COR-L47 (cell line): ENCODE results near the gene SLCO3A1.

Experiments
- DNase-seq: peaks from one replicate; lab custom pipeline; 2025; lab: John Stamatoyannopoulos, UW

Gene SLCO3A1

DNA sequence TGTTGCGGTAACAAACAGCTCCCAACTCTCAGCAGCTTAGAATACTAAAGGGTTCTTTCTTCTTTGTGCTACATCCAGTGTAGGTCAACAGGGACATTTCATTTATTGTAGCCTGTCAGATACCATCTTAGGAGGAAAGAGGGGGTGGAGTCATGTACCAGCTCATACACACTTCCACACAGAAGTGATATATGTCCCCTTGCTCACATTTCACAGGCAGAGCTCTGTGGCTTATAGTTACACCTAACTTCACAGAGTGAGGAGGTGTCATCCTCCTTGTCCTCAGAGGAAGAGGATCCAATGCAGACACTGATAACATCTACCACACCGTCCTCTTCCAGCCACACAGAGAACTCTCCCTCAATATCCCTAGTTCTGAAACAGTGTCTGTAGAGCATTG, 247.2 kb downstream of the SLCO3A1 start:
- DNase-seq, result no peak

DNA sequence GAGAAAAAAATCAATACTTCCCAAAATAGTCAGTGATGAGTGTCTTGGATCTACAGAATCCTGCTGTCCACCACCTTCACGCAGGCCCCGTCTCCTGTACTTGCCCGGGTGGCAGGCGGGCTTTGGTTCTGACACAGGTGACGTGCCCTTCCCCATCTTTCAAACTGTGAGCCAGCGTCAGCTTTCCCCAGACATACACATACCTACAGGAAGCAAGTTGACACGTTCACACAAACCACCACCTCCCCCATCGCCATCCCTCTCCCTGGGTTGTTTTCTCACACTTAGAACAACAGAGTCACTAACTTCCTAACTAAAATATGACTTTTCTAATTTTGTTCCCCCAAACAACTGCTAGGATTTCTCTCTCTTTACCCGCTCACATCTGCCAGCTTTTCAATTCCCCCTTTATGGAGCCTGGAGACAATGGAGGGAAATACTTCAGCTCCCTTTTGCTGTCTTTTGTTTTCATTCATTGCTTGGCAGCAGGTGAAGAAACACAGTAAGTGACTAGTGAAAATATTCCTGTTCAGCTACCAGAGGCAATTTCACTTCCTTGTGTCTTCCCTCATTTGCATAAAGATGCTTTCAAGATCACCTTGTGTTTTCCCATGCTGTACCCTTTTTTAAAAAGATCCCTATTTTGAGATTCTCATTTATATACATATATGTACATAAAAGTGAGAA, 248.3 kb downstream of the SLCO3A1 start:
- DNase-seq, result no peak

DNA sequence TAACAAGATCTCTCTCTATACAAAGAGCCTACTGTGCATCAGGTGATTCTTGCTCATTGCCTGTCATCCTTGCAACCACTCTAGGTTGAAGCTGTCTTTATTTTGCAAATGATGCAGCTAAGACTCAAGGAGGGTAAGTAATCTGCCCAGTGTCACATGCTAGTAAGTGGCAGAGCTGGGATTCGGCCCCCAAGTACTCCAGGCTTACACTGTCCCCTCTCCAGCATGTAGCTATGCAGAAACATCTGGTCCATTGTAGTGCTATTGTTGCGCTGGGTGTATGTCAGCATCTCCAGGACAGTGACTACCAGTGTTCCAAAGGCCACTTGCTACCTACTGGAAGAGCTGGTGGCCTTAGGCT, 248.9 kb downstream of the SLCO3A1 start:
- DNase-seq, result no peak

DNA sequence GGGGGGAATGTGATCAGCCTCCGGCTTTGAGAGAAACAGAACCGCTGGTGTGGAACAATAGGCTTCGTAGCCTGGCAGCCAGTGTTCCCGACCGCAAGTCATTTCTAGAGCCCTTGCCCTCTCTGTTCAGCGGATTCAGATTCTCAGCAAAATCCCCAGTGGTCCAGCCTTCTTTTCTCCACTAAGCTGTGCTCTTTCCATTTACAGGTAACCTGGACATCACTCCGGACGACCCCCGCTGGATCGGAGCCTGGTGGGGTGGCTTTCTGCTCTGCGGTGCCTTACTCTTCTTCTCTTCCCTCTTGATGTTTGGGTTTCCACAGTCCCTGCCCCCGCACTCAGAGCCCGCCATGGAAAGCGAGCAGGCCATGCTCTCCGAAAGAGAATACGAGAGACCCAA, 250.6 kb downstream of the SLCO3A1 start:
- no peak for DNase-seq

DNA sequence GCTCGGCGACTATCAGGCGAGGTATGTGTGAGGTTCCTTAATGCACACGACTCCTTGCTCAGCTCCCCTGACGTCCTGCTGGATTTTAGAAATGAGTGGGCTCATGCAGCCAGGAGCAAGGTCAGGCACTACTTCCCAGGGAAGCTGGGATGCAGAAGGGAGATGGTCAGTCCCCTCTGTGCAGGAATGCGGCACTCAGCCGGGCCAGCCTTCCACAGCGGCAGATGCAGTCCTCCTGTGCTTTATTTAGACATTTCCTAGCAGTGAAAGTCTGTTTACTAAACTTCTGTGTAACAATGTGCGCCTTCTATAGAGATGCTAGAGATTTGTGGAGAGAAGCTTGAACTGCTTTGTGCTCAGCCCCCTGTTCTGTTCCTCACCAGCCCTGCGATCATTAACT, 252.1 kb downstream of the SLCO3A1 start:
- DNase-seq, result no peak

DNA sequence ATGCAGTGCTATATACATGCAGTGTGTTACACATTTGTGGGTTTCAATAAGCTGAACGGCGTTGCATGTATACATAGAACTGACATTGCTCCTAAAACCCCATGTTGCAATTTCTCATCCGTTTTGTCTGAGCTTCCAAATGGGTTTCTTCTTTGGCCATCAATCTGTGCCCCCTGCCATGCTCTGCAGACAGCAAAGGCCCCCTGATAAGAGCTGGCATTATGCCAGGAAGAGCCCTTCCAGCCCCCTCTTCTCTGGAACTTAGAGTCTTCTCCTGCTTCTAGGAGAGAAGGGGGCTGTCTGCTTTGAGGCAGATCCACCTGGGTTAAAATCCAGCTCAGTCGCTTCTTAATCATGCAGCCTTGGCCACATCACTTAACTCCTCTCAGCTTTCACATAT, 254.0 kb downstream of the SLCO3A1 start:
- DNase-seq, result no peak

DNA sequence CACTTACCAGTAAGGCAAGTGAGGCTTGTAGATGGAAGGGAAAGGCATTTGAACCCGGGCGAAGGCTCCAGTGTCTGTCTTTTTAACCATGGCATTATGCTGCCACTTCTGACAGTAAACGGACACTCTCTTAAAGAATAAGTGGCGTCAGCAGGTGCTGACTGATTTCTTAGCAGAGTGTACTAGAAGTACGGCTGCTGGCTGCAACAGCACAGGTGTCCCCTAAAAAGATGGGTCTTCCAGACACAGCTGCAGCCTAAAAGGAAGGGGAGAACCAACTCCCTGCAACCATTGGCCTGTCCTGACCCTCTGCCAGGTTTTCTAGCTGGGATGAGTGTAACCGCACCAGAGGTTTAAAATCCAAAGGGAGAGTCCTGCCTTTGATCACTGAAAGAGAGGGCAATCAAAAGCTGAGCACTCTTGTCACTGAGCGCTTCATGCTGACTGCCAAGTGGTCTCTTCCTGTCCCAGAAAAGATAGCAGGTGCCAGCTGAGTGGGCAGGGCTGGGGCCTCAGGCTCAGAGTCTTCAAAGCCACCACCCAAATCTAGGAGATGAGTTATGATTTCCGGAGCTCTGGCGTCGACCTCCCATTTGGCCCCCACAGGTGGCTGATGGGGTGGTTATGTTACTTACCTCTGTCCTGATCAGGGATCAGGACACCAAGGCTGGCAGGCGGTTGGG, 255.8 kb downstream of the SLCO3A1 start:
- no peak for DNase-seq

DNA sequence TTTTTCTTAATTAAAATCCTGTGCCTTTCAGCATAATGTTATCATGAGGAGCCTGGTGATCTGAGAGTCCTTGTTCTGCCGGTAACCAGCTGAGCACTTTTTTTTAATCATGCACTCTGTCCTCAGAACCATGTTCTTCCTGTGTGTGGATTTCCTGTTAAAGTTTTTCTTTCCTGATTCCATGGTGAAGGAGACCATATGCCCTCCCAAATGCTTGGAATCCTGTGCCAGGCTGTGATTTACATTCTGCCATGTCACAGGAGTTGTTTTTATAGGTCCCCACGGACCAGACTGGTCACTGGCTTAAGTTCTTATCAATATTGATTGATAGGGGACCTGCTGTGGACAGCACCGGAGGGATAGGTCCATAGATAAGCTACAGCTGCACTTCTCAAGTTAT, 257.8 kb downstream of the SLCO3A1 start:
- no peak for DNase-seq

DNA sequence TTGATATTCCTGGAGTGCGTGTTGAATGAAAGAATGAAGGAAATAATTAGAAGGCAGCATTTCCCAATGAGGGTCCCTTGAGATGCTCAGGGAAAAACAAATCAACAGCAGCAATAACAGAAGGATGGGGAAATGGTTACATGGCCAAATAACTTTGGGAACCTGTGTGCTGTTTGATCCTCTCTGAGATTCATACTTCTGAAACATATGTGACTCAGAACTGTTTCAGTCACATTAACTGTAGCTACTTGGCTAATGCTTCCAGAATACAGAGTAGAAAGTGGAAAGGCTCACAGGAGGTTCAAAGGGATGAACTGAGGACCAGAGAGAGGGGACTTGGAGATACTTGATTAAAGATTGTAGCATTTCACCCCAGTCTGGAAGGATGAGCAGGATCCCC, 258.2 kb downstream of the SLCO3A1 start:
- DNase-seq, result no peak

DNA sequence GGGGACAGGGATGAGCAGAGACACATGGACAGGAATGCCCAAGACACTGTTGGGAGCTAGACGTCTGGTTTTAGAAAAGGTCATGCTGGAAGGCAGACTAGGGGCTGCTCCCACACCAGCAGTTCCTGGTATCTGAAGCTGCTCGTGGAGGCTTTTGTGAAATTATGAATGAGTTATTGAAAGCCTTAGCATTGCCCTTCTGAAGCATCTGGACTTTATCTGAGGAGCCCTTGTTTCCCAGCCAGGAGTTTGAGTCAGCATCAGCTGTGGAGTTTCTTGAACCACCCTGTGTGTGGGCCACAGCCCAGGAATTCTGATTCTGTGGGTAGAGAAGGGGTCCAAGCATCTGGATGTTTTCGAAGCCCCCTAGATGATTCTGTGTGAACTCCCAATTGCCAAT, 258.7 kb downstream of the SLCO3A1 start:
- no peak for DNase-seq

DNA sequence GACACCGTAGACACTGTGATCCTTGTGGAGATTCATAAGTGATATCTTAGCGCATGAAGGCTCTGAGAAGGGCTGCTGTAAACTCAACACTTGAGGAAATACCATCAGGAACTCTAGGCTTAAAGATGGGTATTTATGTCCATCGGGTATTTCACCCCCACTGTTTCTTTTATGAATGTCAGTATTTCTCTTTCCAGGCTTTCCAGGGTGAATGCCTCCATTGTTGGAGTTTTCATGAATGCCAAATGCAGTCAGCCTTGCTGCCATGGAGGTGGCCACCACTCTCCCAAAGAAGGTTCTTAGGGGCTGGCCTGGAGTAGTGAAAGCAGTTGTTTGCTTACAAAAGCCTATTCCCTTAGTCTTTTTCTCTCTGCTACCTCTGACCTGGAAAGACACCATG, 259.2 kb downstream of the SLCO3A1 start:
- no peak for DNase-seq

DNA sequence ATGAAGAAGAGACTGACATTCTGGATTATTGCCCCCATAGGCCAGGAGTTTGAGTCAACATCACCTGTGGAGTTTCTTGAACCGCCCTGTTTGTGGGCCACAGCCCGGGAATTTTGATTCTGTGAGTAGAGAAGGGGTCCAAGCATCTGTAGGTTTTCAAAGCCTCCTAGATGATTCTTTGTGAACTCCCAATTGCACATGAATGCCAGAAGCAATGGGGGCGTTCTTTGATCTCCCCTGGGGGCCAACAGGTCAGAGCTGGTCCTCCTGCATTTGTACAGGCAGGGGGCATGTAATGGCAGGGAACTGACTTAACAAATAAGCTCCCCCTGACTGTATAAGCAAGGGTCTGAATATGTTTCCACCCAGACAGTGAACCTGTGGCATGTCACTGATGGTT, 260.3 kb downstream of the SLCO3A1 start:
- DNase-seq, result no peak

DNA sequence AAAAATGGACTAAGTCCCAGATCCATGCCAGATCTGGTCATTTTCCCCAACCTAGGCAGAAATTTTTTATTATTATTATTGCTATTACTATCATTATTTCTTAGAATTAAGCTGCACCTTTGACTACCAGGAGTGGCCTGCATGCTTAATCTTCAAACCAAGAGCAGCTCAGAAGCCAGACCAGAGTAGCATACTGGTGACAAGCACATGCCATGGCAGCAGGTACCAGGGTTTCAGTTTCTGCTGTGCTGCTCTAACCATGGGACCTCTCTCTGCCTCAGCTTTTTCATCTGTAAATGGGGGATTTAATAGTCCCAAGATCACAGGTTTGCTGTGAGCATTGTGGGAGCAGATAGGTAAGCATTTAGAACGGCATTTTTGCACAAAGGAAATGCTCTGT, 262.3 kb downstream of the SLCO3A1 start:
- DNase-seq, result no peak

DNA sequence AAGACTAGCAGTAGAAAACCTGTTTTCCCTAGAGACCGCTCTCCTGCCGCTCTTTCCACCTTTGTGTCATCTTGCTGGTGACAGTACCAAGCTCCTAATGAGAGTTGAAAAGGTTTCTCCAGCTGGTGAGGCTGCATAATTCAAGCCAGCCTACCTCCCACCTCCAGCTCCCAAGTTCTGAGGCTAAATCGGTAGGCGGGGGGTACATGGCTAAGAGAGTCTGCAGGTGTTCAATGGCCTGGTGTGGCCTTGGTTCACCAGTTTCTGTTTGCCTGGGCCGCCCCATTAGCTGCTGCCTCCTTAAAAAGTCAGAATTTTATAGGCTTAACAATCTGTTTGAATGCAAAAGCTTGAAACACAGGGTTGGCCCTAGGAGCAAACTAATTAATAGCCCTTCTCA, 262.8 kb downstream of the SLCO3A1 start:
- no peak for DNase-seq

DNA sequence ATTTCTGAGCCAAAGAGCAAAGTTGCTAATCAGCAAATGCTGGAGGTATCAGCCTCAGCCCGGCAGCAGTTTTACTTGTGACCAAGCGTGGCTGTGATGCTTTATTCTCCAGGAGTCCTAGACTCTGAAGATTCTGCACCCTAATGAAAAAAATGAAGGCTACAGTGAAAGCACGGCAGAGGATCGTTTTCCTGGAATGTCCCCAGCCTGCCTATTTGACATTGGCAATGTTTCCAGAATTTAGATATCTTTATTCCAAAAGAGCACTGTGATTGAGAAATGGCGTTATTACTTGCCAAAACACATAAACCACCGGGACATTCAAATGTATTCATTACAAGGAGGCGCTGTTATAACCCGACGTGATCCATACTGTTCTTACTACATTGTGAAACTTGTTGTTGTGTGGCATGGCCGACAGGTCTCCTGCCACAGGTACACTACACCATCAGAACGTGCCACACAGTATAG, 263.8 kb downstream of the SLCO3A1 start:
- DNase-seq, result no peak

DNA sequence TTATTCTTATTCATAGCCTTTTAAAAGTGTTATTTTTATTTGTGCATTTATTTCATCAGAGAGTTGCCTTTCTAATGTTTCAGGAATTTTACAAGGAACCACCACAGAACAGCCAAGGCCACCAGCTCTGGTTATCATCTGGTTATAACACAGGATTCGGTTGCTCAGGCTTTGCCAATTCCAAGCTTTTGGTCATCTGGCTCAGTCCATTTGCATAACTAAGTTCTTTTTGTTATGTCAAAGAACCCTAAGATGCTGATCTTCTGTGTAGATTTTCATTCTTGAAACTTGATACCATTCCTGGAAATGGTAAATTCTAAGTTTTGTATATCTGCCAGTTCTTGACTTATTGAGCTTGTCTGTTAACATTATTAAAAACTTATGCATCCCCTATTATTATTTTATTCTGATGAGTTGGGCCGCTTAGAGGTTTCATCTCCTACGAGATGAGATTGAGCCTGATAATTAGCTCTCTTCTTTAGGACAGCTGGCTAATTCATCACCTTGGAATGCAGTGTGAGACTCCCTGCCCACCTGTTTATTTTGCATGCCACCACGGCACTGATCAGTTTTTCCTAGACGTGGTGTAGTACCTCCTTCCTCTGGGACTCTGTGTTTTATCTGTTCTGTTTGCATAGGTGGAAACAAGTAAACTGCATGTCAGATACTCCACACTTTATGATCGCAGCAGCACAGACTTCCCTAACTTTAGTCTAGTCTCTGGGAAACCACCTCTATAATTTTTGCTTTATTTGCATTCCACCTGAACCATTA, 264.8 kb downstream of the SLCO3A1 start:
- no peak for DNase-seq

DNA sequence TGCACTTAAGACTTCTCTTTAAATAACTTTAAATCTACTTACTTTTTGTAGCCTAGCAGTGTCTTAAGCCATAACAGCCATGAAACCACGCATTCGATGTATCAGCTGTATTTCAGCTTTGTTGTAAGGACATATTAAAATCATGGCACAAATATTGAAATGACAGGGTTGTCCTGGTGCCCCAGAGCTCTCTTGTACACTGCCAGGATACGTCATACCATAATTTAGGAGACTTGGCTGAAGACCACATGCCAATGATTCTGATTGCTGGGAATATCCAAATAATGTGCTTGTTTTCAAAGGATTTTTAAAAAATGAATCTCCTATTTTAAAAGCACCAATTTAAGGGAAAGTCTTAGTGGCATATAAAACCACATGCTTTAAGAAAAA, 265.4 kb downstream of the SLCO3A1 start:
- DNase-seq, result no peak

DNA sequence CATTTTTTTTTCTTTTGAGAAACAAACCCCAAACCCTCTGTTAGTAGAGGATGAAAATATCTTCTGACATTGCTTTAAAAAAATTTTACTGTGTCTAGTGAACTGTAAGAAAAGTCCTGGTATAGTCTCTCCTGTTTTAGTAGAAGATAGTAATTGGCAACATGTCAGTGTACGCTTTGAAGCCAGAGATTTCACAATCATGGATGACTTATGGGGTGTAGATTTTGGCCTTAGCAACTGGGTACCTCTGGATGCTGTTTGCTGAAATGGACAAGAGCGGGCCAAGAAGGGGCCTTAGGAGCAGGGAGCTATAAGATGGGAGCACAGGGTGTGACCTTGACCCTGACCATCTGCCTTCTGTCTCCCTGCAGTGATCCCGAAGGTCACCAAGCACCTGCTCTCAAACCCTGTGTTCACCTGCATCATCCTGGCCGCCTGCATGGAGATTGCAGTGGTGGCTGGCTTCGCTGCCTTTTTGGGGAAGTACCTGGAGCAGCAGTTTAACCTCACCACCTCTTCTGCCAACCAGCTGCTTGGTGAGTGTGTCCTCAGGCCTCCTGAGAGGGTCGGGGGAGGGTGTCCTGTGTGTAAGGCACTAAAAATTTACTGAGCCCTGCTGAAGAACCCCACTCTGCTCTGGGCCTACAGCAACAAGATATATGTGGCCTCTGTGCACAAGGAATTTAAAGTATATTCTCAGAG, 266.7 kb downstream of the SLCO3A1 start:
- no peak for DNase-seq

DNA sequence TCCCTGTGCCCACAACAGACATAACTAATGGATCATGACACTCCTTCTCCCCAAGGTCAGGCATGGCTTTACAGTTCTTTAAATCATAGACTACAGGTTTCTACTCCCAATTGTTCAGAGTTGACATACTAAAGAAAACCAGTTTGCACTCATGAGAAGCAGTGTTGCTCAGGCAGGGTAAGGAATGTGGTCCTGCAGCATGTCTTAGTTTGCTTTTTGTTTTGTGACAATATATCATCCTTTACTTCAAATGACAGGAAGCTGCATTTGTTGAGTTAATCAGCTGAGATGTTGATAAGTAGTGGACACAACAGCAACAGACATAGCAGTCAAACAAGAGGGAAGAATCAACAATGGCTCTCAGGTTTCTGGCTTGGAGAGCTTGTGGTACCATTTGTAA, 267.5 kb downstream of the SLCO3A1 start:
- no peak for DNase-seq

DNA sequence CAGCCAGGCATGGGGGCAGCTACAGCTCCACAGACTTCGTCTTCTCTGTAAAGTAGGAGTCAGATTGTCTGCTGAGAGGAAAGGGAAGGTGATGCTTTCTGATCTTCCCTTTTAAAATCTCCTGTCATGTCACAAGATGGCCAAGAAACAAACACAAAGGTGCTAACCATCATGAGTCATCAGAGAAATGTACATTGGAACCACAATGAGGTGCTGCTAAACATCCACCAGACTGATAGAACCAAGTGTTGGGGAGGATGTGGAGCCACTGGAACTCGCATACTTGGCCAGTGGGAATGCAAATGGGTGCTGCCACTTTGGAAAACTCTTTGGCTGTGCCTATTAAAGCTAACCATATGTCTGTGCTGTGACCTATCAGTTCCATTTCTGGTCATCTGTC, 268.8 kb downstream of the SLCO3A1 start:
- DNase-seq, result no peak

DNA sequence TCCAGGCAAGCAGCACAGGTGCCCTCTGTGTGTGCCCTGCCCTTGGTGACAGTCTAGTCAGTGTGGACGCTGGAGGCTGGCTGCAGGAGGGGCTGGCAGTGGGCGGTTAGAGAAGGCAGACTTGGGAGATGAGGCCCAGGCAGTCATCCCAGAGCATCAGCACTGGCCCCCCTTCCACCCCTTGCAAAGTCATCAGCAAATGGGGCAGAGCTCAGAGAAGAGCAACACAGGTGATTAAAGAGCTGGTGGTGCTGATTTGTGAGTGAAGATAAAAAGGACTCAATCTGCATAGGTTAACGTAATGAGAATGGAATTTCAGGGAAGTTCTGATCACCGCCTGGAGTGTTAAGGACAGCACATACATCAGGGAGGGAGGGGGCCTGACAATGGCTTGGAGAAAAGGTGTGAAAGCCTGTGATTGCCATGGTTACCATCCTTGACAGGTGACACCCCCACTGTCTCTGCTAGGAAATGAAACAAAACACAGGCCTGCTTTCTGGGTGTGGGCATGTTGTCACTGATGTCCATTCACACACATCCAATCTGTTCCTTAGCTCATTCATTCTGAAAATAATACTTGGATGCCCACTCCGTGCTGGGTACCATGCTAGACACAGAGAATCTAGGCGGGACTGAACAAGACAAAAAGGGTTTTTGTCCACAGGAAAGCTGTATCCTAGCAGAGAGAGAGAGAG, 270.6 kb downstream of the SLCO3A1 start:
- no peak for DNase-seq

DNA sequence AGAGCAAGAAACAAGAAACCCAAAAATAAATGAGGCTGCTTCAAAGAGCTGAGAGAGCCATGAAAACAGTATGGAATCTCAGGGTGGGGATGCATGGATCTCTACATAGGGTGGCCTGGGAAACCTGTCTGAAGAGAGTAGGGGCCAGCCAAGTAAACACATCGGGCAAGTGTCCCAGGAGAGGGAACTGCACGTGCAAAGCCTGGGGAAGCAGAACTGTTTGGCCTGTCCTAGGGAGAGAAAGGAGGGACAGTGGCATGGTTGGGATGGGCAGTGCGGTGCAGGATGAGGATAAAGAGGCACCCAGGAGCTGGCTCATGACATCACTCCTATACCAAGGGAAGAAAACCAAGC, 271.1 kb downstream of the SLCO3A1 start:
- DNase-seq, result no peak
